ENCODE data around the gene HHIPL2.
"Not testable (repeated sequence)": the region's sequence is repeated elsewhere in the genome, so short reads cannot be mapped to it uniquely, and the experiment has no call there.

The HHIPL2 gene

GRCh38 chr1:222539951-222540597 lies 7.8 kb downstream of the HHIPL2 start:
- DNase-seq, result no peak

- DNase-seq, result no peak
Observed at GRCh38 chr1:222535455-222535854, 12.4 kb downstream of the HHIPL2 start.

- no peak for DNase-seq
Observed at GRCh38 chr1:222530852-222531251, 17.1 kb downstream of the HHIPL2 start.

GRCh38 chr1:222529916-222530315 lies 18.0 kb downstream of the HHIPL2 start:
- DNase-seq, result no peak

GRCh38 chr1:222529181-222529580 lies 18.7 kb downstream of the HHIPL2 start:
- DNase-seq, result no peak

GRCh38 chr1:222525951-222526350 lies 22.0 kb downstream of the HHIPL2 start:
- no peak for DNase-seq

GRCh38 chr1:222523852-222524251 lies 24.1 kb downstream of the HHIPL2 start:
- DNase-seq, result no peak

- no peak for DNase-seq
Observed at GRCh38 chr1:222522105-222522915, 25.6 kb downstream of the HHIPL2 start.

- DNase-seq, result no peak
Observed at GRCh38 chr1:222521299-222522104, 26.4 kb downstream of the HHIPL2 start.

GRCh38 chr1:222489496-222489895 lies 58.4 kb downstream of the HHIPL2 start:
- DNase-seq, result not testable (repeated sequence)

GRCh38 chr1:222487774-222488173 lies 60.1 kb downstream of the HHIPL2 start:
- DNase-seq, result not testable (repeated sequence)

- DNase-seq, result not testable (repeated sequence)
Observed at GRCh38 chr1:222484005-222484404, 63.9 kb downstream of the HHIPL2 start.

GRCh38 chr1:222479567-222479966 lies 68.3 kb downstream of the HHIPL2 start:
- DNase-seq, result not testable (repeated sequence)

- DNase-seq, result not testable (repeated sequence)
Observed at GRCh38 chr1:222476436-222476835, 71.5 kb downstream of the HHIPL2 start.

- DNase-seq, result not testable (repeated sequence)
Observed at GRCh38 chr1:222473717-222474116, 74.2 kb downstream of the HHIPL2 start.

- not testable (repeated sequence) for DNase-seq
Observed at GRCh38 chr1:222472776-222473540, 74.9 kb downstream of the HHIPL2 start.

Data from hematopoietic multipotent progenitor cell treated with erythropoietin and hydrocortisone succinate and interleukin-3 and kit ligand, for 8 days (in vitro differentiated cells).